Endodermal cell (in vitro differentiated cells): ENCODE data around the gene IL1RAPL2. TPM values are rescaled to one million over a fixed set of nuclear protein-coding genes. Genes with fewer than 3 reads are reported as not detected.

Source experiments
- DNase-seq: peaks from one replicate; pipeline ENCODE4 v3.0.0-alpha.2; 2017
- H3K27ac ChIP-seq: 2 replicates; pipeline ENCODE4 v1.5.1; 2013; ENCODE audit warnings: mild to moderate bottlenecking, low read depth, low read length, moderate library complexity
- H3K27me3 ChIP-seq: 2 replicates; pipeline ENCODE4 v1.6.1; 2013; ENCODE audit warnings: mild to moderate bottlenecking, low read length, moderate library complexity; ENCODE audit not compliant: insufficient read depth, control insufficient read depth, poor library complexity, severe bottlenecking
- H3K36me3 ChIP-seq: 2 replicates; pipeline ENCODE4 v1.7.0; 2013; ENCODE audit warnings: mild to moderate bottlenecking, low read length, moderate library complexity; ENCODE audit not compliant: control insufficient read depth, insufficient read depth
- H3K4me1 ChIP-seq: one replicate; pipeline ENCODE4 v1.7.0; 2013; ENCODE audit warnings: low read length; ENCODE audit not compliant: control insufficient read depth, insufficient read depth
- H3K4me3 ChIP-seq: 2 replicates; pipeline ENCODE4 v1.5.1; 2013; ENCODE audit warnings: mild to moderate bottlenecking, low read length, moderate library complexity
- H3K9ac ChIP-seq: 2 replicates; pipeline ENCODE4 v1.6.1; 2013; ENCODE audit warnings: mild to moderate bottlenecking, low read length, moderate library complexity; ENCODE audit not compliant: poor library complexity, severe bottlenecking; ENCODE audit errors: extremely low read depth
- H3K9me3 ChIP-seq: 2 replicates; pipeline ENCODE4 v1.6.1; 2013; ENCODE audit warnings: mild to moderate bottlenecking, low read length, moderate library complexity; ENCODE audit not compliant: control insufficient read depth
- H3K27ac Mint-ChIP-seq: 2 replicates; pipeline ENCODE4 v1.8.0; 2020; ENCODE audit warnings: mixed read lengths
- H3K27me3 Mint-ChIP-seq: 2 replicates; pipeline ENCODE4 v1.8.0; 2021; ENCODE audit warnings: mild to moderate bottlenecking, mixed read lengths; ENCODE audit not compliant: insufficient read depth
- H3K36me3 Mint-ChIP-seq: 2 replicates; pipeline ENCODE4 v1.8.0; 2020; ENCODE audit warnings: low read depth, mixed read lengths
- H3K4me1 Mint-ChIP-seq: 2 replicates; pipeline ENCODE4 v1.8.0; 2020; ENCODE audit warnings: mixed read lengths
- H3K4me3 Mint-ChIP-seq: 2 replicates; pipeline ENCODE4 v1.8.0; 2020; ENCODE audit warnings: mild to moderate bottlenecking, moderate library complexity, mixed read lengths
- H3K9me3 Mint-ChIP-seq: 2 replicates; pipeline ENCODE4 v1.8.0; 2020; ENCODE audit warnings: mild to moderate bottlenecking, mixed read lengths
- CTCF ChIP-seq: fragments of 200-600 bp; sonication (generic); conservative IDR thresholded peaks from 2 replicates; pipeline ENCODE4 v1.5.0; 2021; ENCODE audit warnings: antibody characterized with exemption, mild to moderate bottlenecking
- WGBS, 2 experiments: methylation state at CpG; one replicate each; pipeline versions ENCODE4 v1.1.5 to v1.1.7; 2013; ENCODE audit warnings: missing lambda C conversion rate in 2 of 2, mixed read lengths in 1 of 2; ENCODE audit not compliant: insufficient coverage in 1 of 2, insufficient read length in 1 of 2; 5-methylcytosine and 5-hydroxymethylcytosine counted together
- total RNA-seq, 2 donors: library from RNA; stranded (reverse); fragmentation: NEBNext Ultra II Directional in 1 of 2; extraction: Animal tissue kit (Norgen Biotek cat#: 25700) in 1 of 2; gene quantifications; 2 replicates in 1 of 2; 3 replicates in 1 of 2; pipeline ENCODE4 v1.2.1, GENCODE V29; 2021

The IL1RAPL2 gene
- total RNA-seq, 2 donors from 2014 or later = 0.13 TPM; not detected in 1

GRCh38 chrX:104863466-104863865 lies 297.5 kb downstream of the IL1RAPL2 start:
- no peak for TF ChIP-seq CTCF
- 93 to 100% methylated on average over 1 to 2 of the region's 2 CpGs for WGBS, 2 experiments
- peaks cover 37% of the 10 kb centered on the region for H3K9me3 Mint-ChIP-seq
- no peak overlapping the region for H3K27ac ChIP-seq
- H3K36me3 Mint-ChIP-seq = no peaks in the 10 kb centered on the region
- DNase-seq = no peak
- H3K4me1 ChIP-seq = no peaks in the 10 kb centered on the region
- no peaks in the 10 kb centered on the region for H3K4me1 Mint-ChIP-seq
- no peaks in the 10 kb centered on the region for H3K27me3 ChIP-seq
- no peak overlapping the region for H3K27ac Mint-ChIP-seq
- H3K9ac ChIP-seq = no peak overlapping the region
- H3K4me3 Mint-ChIP-seq = no peak overlapping the region
- no peaks in the 10 kb centered on the region for H3K9me3 ChIP-seq
- H3K27me3 Mint-ChIP-seq = no peaks in the 10 kb centered on the region
- no peaks in the 10 kb centered on the region for H3K36me3 ChIP-seq
- H3K4me3 ChIP-seq = no peak overlapping the region

- H3K4me1 Mint-ChIP-seq = no peaks in the 10 kb centered on the region
- H3K27me3 Mint-ChIP-seq = no peaks in the 10 kb centered on the region
- H3K4me3 ChIP-seq = no peak overlapping the region
- no peak overlapping the region for H3K27ac ChIP-seq
- H3K9me3 Mint-ChIP-seq = peaks cover 37% of the 10 kb centered on the region
- no peaks in the 10 kb centered on the region for H3K9me3 ChIP-seq
- no peak overlapping the region for H3K4me3 Mint-ChIP-seq
- no peak for TF ChIP-seq CTCF
- WGBS, 2 experiments = 91 to 100% methylated on average over 1 to 4 of the region's 4 CpGs
- H3K36me3 ChIP-seq = no peaks in the 10 kb centered on the region
- H3K9ac ChIP-seq = no peak overlapping the region
- H3K4me1 ChIP-seq = no peaks in the 10 kb centered on the region
- DNase-seq = no peak
- H3K27me3 ChIP-seq = no peaks in the 10 kb centered on the region
- no peaks in the 10 kb centered on the region for H3K36me3 Mint-ChIP-seq
- H3K27ac Mint-ChIP-seq = no peak overlapping the region
These were observed 298.3 kb downstream of the IL1RAPL2 start for GRCh38 chrX:104864296-104864695.

GRCh38 chrX:104877504-104877903 lies 311.5 kb downstream of the IL1RAPL2 start:
- 94% methylated on average over 1 of the region's 1 CpG; no CpG with 5 or more reads in 1 of the 2 experiments for WGBS, 2 experiments
- Mint-ChIP-seq H3K27ac (no peak overlapping the region), H3K36me3 (no peaks in the 10 kb centered on the region), H3K4me3 (no peak overlapping the region), H3K27me3 (no peaks in the 10 kb centered on the region), H3K9me3 (peaks cover 27% of the 10 kb centered on the region), H3K4me1 (no peaks in the 10 kb centered on the region)
- Histone ChIP-seq H3K27ac (no peak overlapping the region), H3K9ac (no peak overlapping the region), H3K4me3 (no peak overlapping the region), H3K36me3 (no peaks in the 10 kb centered on the region), H3K9me3 (no peaks in the 10 kb centered on the region), H3K27me3 (no peaks in the 10 kb centered on the region), H3K4me1 (no peaks in the 10 kb centered on the region)
- DNase-seq = no peak
- no peak for TF ChIP-seq CTCF
